GM18909 (cell line): ENCODE measurements around the gene PDAP1.
"Not testable (repeated sequence)": the region's sequence is repeated elsewhere in the genome, so short reads cannot be mapped to it uniquely, and the experiment has no call there.

Experiments
- ATAC-seq: cut with Tn5 transposase; IDR thresholded peaks from one replicate; pipeline ENCODE4 v1.9.1; 2021; ENCODE audit warnings: mild to moderate bottlenecking; ENCODE audit not compliant: unreplicated experiment, poor library complexity

The PDAP1 gene

GRCh38 chr7:99359465-99360154 lies 48.8 kb downstream of the PDAP1 start:
- ATAC-seq = no peak

GRCh38 chr7:99358521-99358920 lies 49.9 kb downstream of the PDAP1 start:
- not testable (repeated sequence) for ATAC-seq

- ATAC-seq = no peak
These were observed 50.5 kb downstream of the PDAP1 start for GRCh38 chr7:99357701-99358490.

- no peak for ATAC-seq
These were observed 53.3 kb downstream of the PDAP1 start for GRCh38 chr7:99355098-99355497.

- no peak for ATAC-seq
These were observed 56.1 kb downstream of the PDAP1 start for GRCh38 chr7:99352247-99352646.

- ATAC-seq = not testable (repeated sequence)
These were observed 57.8 kb downstream of the PDAP1 start for GRCh38 chr7:99350641-99351040.
